IMR-90 (cell line): Measurements from ENCODE around the gene MRPL3. TPM values are rescaled to one million over a fixed set of nuclear protein-coding genes. Genes with fewer than 3 reads are reported as not detected.

Experiments
- ATAC-seq: fragments of 200-7000 bp; cut with Tn5 transposase; 2 replicates; pipeline ENCODE4 v1.9.1; 2020; ENCODE audit warnings: low read depth, mild to moderate bottlenecking, moderate library complexity
- BruUV-seq: library from RNA; stranded (reverse); fragments of 400-500 nt; replicated peaks from 2 replicates; lab custom pipeline; 2021; lab: Mats Ljungman, UMichigan
- CTCF ChIA-PET: fragments of 300-600 bp; formaldehyde crosslinking; extraction: SDS; loops from one replicate; lab custom pipeline; 2021; ENCODE audit warnings: antibody characterized with exemption; lab: Yijun Ruan, JAX
- POLR2A ChIA-PET: fragments of 300-600 bp; sonication (Branson Sonifier 250); formaldehyde crosslinking; loops from one replicate; lab custom pipeline; 2022; ENCODE audit warnings: antibody characterized with exemption; ENCODE audit not compliant: unreplicated experiment; lab: Charles Lee
- DNase-seq: peaks from one replicate; pipeline ENCODE4 v3.0.0; 2013
- H2AFZ ChIP-seq: replicated peaks from 2 replicates; pipeline ENCODE3; 2013; ENCODE audit warnings: low read length, mild to moderate bottlenecking; ENCODE audit not compliant: poor library complexity
- H2AK5ac ChIP-seq: 2 replicates; pipeline ENCODE4 v1.6.1; 2013; ENCODE audit warnings: low read depth, low read length, inconsistent platforms
- H2AK9ac ChIP-seq: replicated peaks from 2 replicates; pipeline ENCODE3; 2013; ENCODE audit warnings: mild to moderate bottlenecking, low read depth, low read length, moderate library complexity; ENCODE audit not compliant: poor library complexity
- H2BK120ac ChIP-seq: 2 replicates; pipeline ENCODE4 v1.6.1; 2013; ENCODE audit warnings: low read depth, low read length, inconsistent platforms
- H2BK15ac ChIP-seq: 3 replicates; pipeline ENCODE4 v1.6.1; 2013; ENCODE audit warnings: low read depth, low read length, inconsistent platforms
- H2BK20ac ChIP-seq: 2 replicates; pipeline ENCODE4 v1.6.1; 2013; ENCODE audit warnings: low read depth, mild to moderate bottlenecking, inconsistent platforms, low read length, moderate library complexity
- H2BK5ac ChIP-seq: 2 replicates; pipeline ENCODE4 v1.6.1; 2013; ENCODE audit warnings: mild to moderate bottlenecking, low read depth, low read length, inconsistent platforms; ENCODE audit not compliant: poor library complexity, severe bottlenecking
- H3K14ac ChIP-seq: replicated peaks from 2 replicates; pipeline ENCODE4 v1.6.1; 2013; ENCODE audit warnings: low read depth, low read length, inconsistent platforms
- H3K18ac ChIP-seq: 2 replicates; pipeline ENCODE4 v1.6.1; 2013; ENCODE audit warnings: low read depth, low read length, control low read depth
- H3K23ac ChIP-seq: 2 replicates; pipeline ENCODE4 v1.6.1; 2013; ENCODE audit warnings: low read depth, low read length, inconsistent platforms
- H3K27ac ChIP-seq: 2 replicates; pipeline ENCODE4 v1.5.1; 2013; ENCODE audit warnings: mild to moderate bottlenecking, control low read depth, low read length; ENCODE audit not compliant: insufficient read depth
- H3K27me3 ChIP-seq: 2 replicates; pipeline ENCODE4 v1.6.1; 2013; ENCODE audit warnings: low read length; ENCODE audit not compliant: control insufficient read depth, insufficient read depth
- H3K36me3 ChIP-seq: 2 replicates; pipeline ENCODE4 v1.6.1; 2013; ENCODE audit warnings: low read length, mixed read lengths; ENCODE audit not compliant: control insufficient read depth, insufficient read depth
- H3K4ac ChIP-seq: 2 replicates; pipeline ENCODE4 v1.6.1; 2013; ENCODE audit warnings: low read depth, low read length, inconsistent platforms
- H3K4me1 ChIP-seq: 2 replicates; pipeline ENCODE4 v1.6.1; 2013; ENCODE audit warnings: low read length, mixed read lengths; ENCODE audit not compliant: control insufficient read depth, insufficient read depth
- H3K4me2 ChIP-seq: 2 replicates; pipeline ENCODE4 v1.6.1; 2013; ENCODE audit warnings: low read depth, mild to moderate bottlenecking, control low read depth, low read length, moderate library complexity
- H3K4me3 ChIP-seq: 2 replicates; pipeline ENCODE4 v1.5.1; 2013; ENCODE audit warnings: low read depth, mild to moderate bottlenecking, control low read depth, low read length, moderate library complexity; ENCODE audit not compliant: insufficient read depth
- H3K56ac ChIP-seq: 2 replicates; pipeline ENCODE4 v1.6.1; 2013; ENCODE audit warnings: low read length, inconsistent platforms; ENCODE audit not compliant: insufficient read depth; ENCODE audit errors: extremely low read depth
- H3K79me1 ChIP-seq, 2 experiments: 2 replicates each; pipeline ENCODE4 v1.6.1; 2013; ENCODE audit warnings: low read length in 2 of 2, inconsistent platforms in 1 of 2, low read depth in 1 of 2
- H3K9ac ChIP-seq: 2 replicates; pipeline ENCODE4 v1.6.1; 2013; ENCODE audit warnings: low read depth, low read length, control low read depth
- H3K9me1 ChIP-seq: 2 replicates; pipeline ENCODE4 v1.6.1; 2013; ENCODE audit warnings: low read length, inconsistent platforms; ENCODE audit not compliant: insufficient read depth
- H3K9me3 ChIP-seq: 2 replicates; pipeline ENCODE4 v1.6.1; 2013; ENCODE audit warnings: low read length; ENCODE audit not compliant: control insufficient read depth, insufficient read depth
- H4K20me1 ChIP-seq: 2 replicates; pipeline ENCODE4 v1.6.1; 2013; ENCODE audit warnings: low read length, inconsistent platforms; ENCODE audit not compliant: insufficient read depth
- H4K5ac ChIP-seq: 2 replicates; pipeline ENCODE4 v1.6.1; 2013; ENCODE audit warnings: mild to moderate bottlenecking, low read depth, low read length, control low read depth
- H4K8ac ChIP-seq, 2 experiments: 2 replicates each; pipeline ENCODE4 v1.6.1; 2013; ENCODE audit warnings: low read depth in 2 of 2, low read length in 2 of 2, control low read depth in 1 of 2, inconsistent platforms in 1 of 2
- H4K91ac ChIP-seq: 2 replicates; pipeline ENCODE4 v1.6.1; 2013; ENCODE audit warnings: low read depth, low read length, inconsistent platforms; ENCODE audit not compliant: insufficient read depth
- BHLHE40 ChIP-seq: fragments of 150-350 bp; IDR thresholded peaks from 2 replicates; pipeline ENCODE4 v1.6.1; 2016; ENCODE audit warnings: mild to moderate bottlenecking, low read depth, low read length
- CEBPB ChIP-seq: IDR thresholded peaks from 2 replicates; pipeline ENCODE4 v1.6.1; 2012; ENCODE audit warnings: low read depth, low read length, improper control_type of control experiment
- CHD1 ChIP-seq: IDR thresholded peaks from 2 replicates; pipeline ENCODE4 v1.6.1; 2012; ENCODE audit warnings: low read depth, low read length, improper control_type of control experiment
- MAFK ChIP-seq: IDR thresholded peaks from 2 replicates; pipeline ENCODE4 v1.6.1; 2012; ENCODE audit warnings: low read depth, low read length, improper control_type of control experiment
- MXI1 ChIP-seq: IDR thresholded peaks from 2 replicates; pipeline ENCODE4 v1.6.1; 2012; ENCODE audit warnings: low read depth, mild to moderate bottlenecking, low read length, moderate library complexity, borderline replicate concordance
- NFE2L2 ChIP-seq: fragments of 150-350 bp; IDR thresholded peaks from 2 replicates; pipeline ENCODE4 v1.6.1; 2016; ENCODE audit warnings: low read depth, mild to moderate bottlenecking, low read length
- POLR2A ChIP-seq: IDR thresholded peaks from 2 replicates; pipeline ENCODE4 v1.6.1; 2012; ENCODE audit warnings: mild to moderate bottlenecking, low read depth, low read length
- RAD21 ChIP-seq: IDR thresholded peaks from 2 replicates; pipeline ENCODE4 v1.6.1; 2012; ENCODE audit warnings: low read length, improper control_type of control experiment
- RCOR1 ChIP-seq: IDR thresholded peaks from 2 replicates; pipeline ENCODE4 v1.6.1; 2012; ENCODE audit warnings: mild to moderate bottlenecking, low read length, improper control_type of control experiment; ENCODE audit not compliant: insufficient replicate concordance
- RFX5 ChIP-seq: IDR thresholded peaks from 2 replicates; pipeline ENCODE4 v1.8.0; 2012; ENCODE audit warnings: low read depth, mild to moderate bottlenecking, low read length, moderate library complexity
- SMC3 ChIP-seq: fragments of 150-350 bp; IDR thresholded peaks from 2 replicates; pipeline ENCODE4 v1.6.1; 2016; ENCODE audit warnings: low read depth, mild to moderate bottlenecking, antibody characterized with exemption, low read length, moderate library complexity
- WGBS, 2 experiments: methylation state at CpG; one replicate each; pipeline versions ENCODE4 v1.1.5 to v1.1.7; 2013; ENCODE audit warnings: missing lambda C conversion rate in 2 of 2; ENCODE audit not compliant: insufficient read length in 1 of 2; ENCODE audit errors: extremely low coverage in 2 of 2; 5-methylcytosine and 5-hydroxymethylcytosine counted together
- dilution Hi-C: fragments of 300-500 bp; cut with HindIII; formaldehyde crosslinking; loops from one replicate; pipeline ENCODE4 v1.14.3; 2018; ENCODE audit warnings: low sequenced_read_pairs; ENCODE audit not compliant: unreplicated experiment
- in situ Hi-C: fragments of 300-500 bp; cut with MboI; formaldehyde crosslinking; loops from 3 replicates; pipeline ENCODE4 v1.14.3; 2019; ENCODE audit warnings: low sequenced_read_pairs, inconsistent platforms, mixed read lengths
- intact Hi-C: fragments of 100-400 bp; cut with micrococcal nuclease; formaldehyde crosslinking; loops from 2 replicates; pipeline ENCODE4 v1.10.0; 2022
- polyA plus RNA-seq, 3 experiments: library from polyadenylated mRNA; depleted of rRNA; stranded (reverse); fragments of >200 nt; gene quantifications; 2 replicates each; pipeline ENCODE4 v1.2.3, GENCODE V29; 2012; ENCODE audit warnings: low replicate concordance in 1 of 3
- total RNA-seq: library from RNA; depleted of rRNA; stranded (reverse); fragments of >200 nt; gene quantifications from 2 replicates; pipeline ENCODE4 v1.2.3, GENCODE V29; 2012
- TF ChIP-seq, protein P1 (sequence below): conservative IDR thresholded peaks from 2 replicates; pipeline ENCODE4 v1.5.1; 2012; ENCODE audit warnings: mild to moderate bottlenecking, low read depth, low read length, improper control_type of control experiment
- TF ChIP-seq, protein P2 (sequence below): fragments of 150-350 bp; IDR thresholded peaks from 2 replicates; pipeline ENCODE4 v1.6.1; 2016; ENCODE audit warnings: low read depth, mild to moderate bottlenecking, low read length, moderate library complexity, borderline replicate concordance

The MRPL3 gene
- total and polyA plus RNA-seq, 2 of the 4 experiments (the other 2 are of a cell fraction) = 107 to 206 TPM

DNA sequence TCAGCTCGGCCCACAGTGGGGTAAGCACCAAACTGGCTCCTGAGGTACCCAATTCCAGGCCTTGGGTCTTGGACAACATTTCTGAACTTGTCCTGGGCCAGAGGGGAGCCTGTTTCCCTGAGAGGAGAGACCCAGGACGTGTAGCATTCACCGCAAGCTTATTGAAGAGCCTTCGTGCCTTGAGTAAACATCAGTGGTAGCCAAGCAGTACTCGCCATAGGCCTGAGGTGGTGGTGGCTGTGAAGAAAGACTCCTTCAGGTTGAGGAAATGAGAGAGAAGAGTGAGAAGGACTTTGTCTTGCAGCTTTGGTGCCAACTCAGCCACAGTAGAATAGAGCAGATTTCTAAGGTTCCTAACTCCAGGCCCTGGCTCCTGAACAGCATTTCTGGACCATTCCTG, 71.0 kb downstream of the MRPL3 start:
- no peak overlapping the region for H3K23ac ChIP-seq
- DNase-seq = no peak
- no peaks in the 10 kb centered on the region for H3K27me3 ChIP-seq
- H3K9me1 ChIP-seq = no peaks in the 10 kb centered on the region
- H3K27ac ChIP-seq = no peak overlapping the region
- no peak overlapping the region for H4K8ac ChIP-seq
- no peak for TF ChIP-seq RFX5
- no peak for TF ChIP-seq CEBPB
- no peak for TF ChIP-seq SMC3
- TF ChIP-seq, protein P1, sequence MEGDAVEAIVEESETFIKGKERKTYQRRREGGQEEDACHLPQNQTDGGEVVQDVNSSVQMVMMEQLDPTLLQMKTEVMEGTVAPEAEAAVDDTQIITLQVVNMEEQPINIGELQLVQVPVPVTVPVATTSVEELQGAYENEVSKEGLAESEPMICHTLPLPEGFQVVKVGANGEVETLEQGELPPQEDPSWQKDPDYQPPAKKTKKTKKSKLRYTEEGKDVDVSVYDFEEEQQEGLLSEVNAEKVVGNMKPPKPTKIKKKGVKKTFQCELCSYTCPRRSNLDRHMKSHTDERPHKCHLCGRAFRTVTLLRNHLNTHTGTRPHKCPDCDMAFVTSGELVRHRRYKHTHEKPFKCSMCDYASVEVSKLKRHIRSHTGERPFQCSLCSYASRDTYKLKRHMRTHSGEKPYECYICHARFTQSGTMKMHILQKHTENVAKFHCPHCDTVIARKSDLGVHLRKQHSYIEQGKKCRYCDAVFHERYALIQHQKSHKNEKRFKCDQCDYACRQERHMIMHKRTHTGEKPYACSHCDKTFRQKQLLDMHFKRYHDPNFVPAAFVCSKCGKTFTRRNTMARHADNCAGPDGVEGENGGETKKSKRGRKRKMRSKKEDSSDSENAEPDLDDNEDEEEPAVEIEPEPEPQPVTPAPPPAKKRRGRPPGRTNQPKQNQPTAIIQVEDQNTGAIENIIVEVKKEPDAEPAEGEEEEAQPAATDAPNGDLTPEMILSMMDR = no peak
- no peak for TF ChIP-seq NFE2L2
- TF ChIP-seq, protein P2, sequence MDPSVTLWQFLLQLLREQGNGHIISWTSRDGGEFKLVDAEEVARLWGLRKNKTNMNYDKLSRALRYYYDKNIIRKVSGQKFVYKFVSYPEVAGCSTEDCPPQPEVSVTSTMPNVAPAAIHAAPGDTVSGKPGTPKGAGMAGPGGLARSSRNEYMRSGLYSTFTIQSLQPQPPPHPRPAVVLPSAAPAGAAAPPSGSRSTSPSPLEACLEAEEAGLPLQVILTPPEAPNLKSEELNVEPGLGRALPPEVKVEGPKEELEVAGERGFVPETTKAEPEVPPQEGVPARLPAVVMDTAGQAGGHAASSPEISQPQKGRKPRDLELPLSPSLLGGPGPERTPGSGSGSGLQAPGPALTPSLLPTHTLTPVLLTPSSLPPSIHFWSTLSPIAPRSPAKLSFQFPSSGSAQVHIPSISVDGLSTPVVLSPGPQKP = no peak
- TF ChIP-seq BHLHE40 = no peak
- TF ChIP-seq MAFK = no peak
- no peak for TF ChIP-seq MXI1
- no peak for TF ChIP-seq RAD21
- no peak for TF ChIP-seq POLR2A
- TF ChIP-seq RCOR1 = no peak
- TF ChIP-seq CHD1 = no peak
- ChIA-PET POLR2A (no interaction called here), CTCF (no interaction called here)
- intact Hi-C loops (no loop called here), dilution Hi-C loops (no loop called here), in situ Hi-C loops (no loop called here)
- H4K91ac ChIP-seq = no peak overlapping the region
- no peak overlapping the region for H2BK5ac ChIP-seq
- H3K9ac ChIP-seq = no peak overlapping the region
- no peak overlapping the region for H3K56ac ChIP-seq
- no peak overlapping the region for H2AFZ ChIP-seq
- no peak overlapping the region for H4K5ac ChIP-seq
- H2BK20ac ChIP-seq = no peak overlapping the region
- H2BK120ac ChIP-seq = no peak overlapping the region
- H3K4me3 ChIP-seq = no peak overlapping the region
- no peak for ATAC-seq
- no peaks in the 10 kb centered on the region for H3K36me3 ChIP-seq
- no peak overlapping the region for H2AK5ac ChIP-seq
- H3K4me2 ChIP-seq = no peak overlapping the region
- no peak overlapping the region for H3K18ac ChIP-seq
- H3K14ac ChIP-seq = no peak overlapping the region
- BruUV-seq = no TSS peak
- no peaks in the 10 kb centered on the region for H4K20me1 ChIP-seq
- H3K79me1 ChIP-seq = no peaks in the 10 kb centered on the region
- 29% methylated on average over 2 of the region's 5 CpGs; no CpG with 5 or more reads in 1 of the 2 experiments for WGBS, 2 experiments
- no peaks in the 10 kb centered on the region for H3K9me3 ChIP-seq
- H2BK15ac ChIP-seq = no peak overlapping the region
- H3K4ac ChIP-seq = no peak overlapping the region
- H2AK9ac ChIP-seq = no peak overlapping the region
- no peaks in the 10 kb centered on the region for H3K4me1 ChIP-seq
